IMR-90 (cell line): Measurements from ENCODE around the gene CDNF. TPM values are rescaled to one million over a fixed set of nuclear protein-coding genes. Genes with fewer than 3 reads are reported as not detected.

ENCODE experiments used
- ATAC-seq: fragments of 200-7000 bp; cut with Tn5 transposase; 2 replicates; pipeline ENCODE4 v1.9.1; 2020; ENCODE audit warnings: low read depth, mild to moderate bottlenecking, moderate library complexity
- BruUV-seq: library from RNA; stranded (reverse); fragments of 400-500 nt; replicated peaks from 2 replicates; lab custom pipeline; 2021; lab: Mats Ljungman, UMichigan
- CTCF ChIA-PET: fragments of 300-600 bp; formaldehyde crosslinking; extraction: SDS; loops from one replicate; lab custom pipeline; 2021; ENCODE audit warnings: antibody characterized with exemption; lab: Yijun Ruan, JAX
- POLR2A ChIA-PET: fragments of 300-600 bp; sonication (Branson Sonifier 250); formaldehyde crosslinking; loops from one replicate; lab custom pipeline; 2022; ENCODE audit warnings: antibody characterized with exemption; ENCODE audit not compliant: unreplicated experiment; lab: Charles Lee
- DNase-seq: peaks from one replicate; pipeline ENCODE4 v3.0.0; 2013
- H2AFZ ChIP-seq: replicated peaks from 2 replicates; pipeline ENCODE3; 2013; ENCODE audit warnings: low read length, mild to moderate bottlenecking; ENCODE audit not compliant: poor library complexity
- H2AK5ac ChIP-seq: 2 replicates; pipeline ENCODE4 v1.6.1; 2013; ENCODE audit warnings: low read depth, low read length, inconsistent platforms
- H2AK9ac ChIP-seq: replicated peaks from 2 replicates; pipeline ENCODE3; 2013; ENCODE audit warnings: mild to moderate bottlenecking, low read depth, low read length, moderate library complexity; ENCODE audit not compliant: poor library complexity
- H2BK120ac ChIP-seq: 2 replicates; pipeline ENCODE4 v1.6.1; 2013; ENCODE audit warnings: low read depth, low read length, inconsistent platforms
- H2BK15ac ChIP-seq: 3 replicates; pipeline ENCODE4 v1.6.1; 2013; ENCODE audit warnings: low read depth, low read length, inconsistent platforms
- H2BK20ac ChIP-seq: 2 replicates; pipeline ENCODE4 v1.6.1; 2013; ENCODE audit warnings: low read depth, mild to moderate bottlenecking, inconsistent platforms, low read length, moderate library complexity
- H2BK5ac ChIP-seq: 2 replicates; pipeline ENCODE4 v1.6.1; 2013; ENCODE audit warnings: mild to moderate bottlenecking, low read depth, low read length, inconsistent platforms; ENCODE audit not compliant: poor library complexity, severe bottlenecking
- H3K14ac ChIP-seq: replicated peaks from 2 replicates; pipeline ENCODE4 v1.6.1; 2013; ENCODE audit warnings: low read depth, low read length, inconsistent platforms
- H3K18ac ChIP-seq: 2 replicates; pipeline ENCODE4 v1.6.1; 2013; ENCODE audit warnings: low read depth, low read length, control low read depth
- H3K23ac ChIP-seq: 2 replicates; pipeline ENCODE4 v1.6.1; 2013; ENCODE audit warnings: low read depth, low read length, inconsistent platforms
- H3K27ac ChIP-seq: 2 replicates; pipeline ENCODE4 v1.5.1; 2013; ENCODE audit warnings: mild to moderate bottlenecking, control low read depth, low read length; ENCODE audit not compliant: insufficient read depth
- H3K27me3 ChIP-seq: 2 replicates; pipeline ENCODE4 v1.6.1; 2013; ENCODE audit warnings: low read length; ENCODE audit not compliant: control insufficient read depth, insufficient read depth
- H3K36me3 ChIP-seq: 2 replicates; pipeline ENCODE4 v1.6.1; 2013; ENCODE audit warnings: low read length, mixed read lengths; ENCODE audit not compliant: control insufficient read depth, insufficient read depth
- H3K4ac ChIP-seq: 2 replicates; pipeline ENCODE4 v1.6.1; 2013; ENCODE audit warnings: low read depth, low read length, inconsistent platforms
- H3K4me1 ChIP-seq: 2 replicates; pipeline ENCODE4 v1.6.1; 2013; ENCODE audit warnings: low read length, mixed read lengths; ENCODE audit not compliant: control insufficient read depth, insufficient read depth
- H3K4me2 ChIP-seq: 2 replicates; pipeline ENCODE4 v1.6.1; 2013; ENCODE audit warnings: low read depth, mild to moderate bottlenecking, control low read depth, low read length, moderate library complexity
- H3K4me3 ChIP-seq: 2 replicates; pipeline ENCODE4 v1.5.1; 2013; ENCODE audit warnings: low read depth, mild to moderate bottlenecking, control low read depth, low read length, moderate library complexity; ENCODE audit not compliant: insufficient read depth
- H3K56ac ChIP-seq: 2 replicates; pipeline ENCODE4 v1.6.1; 2013; ENCODE audit warnings: low read length, inconsistent platforms; ENCODE audit not compliant: insufficient read depth; ENCODE audit errors: extremely low read depth
- H3K79me1 ChIP-seq, 2 experiments: 2 replicates each; pipeline ENCODE4 v1.6.1; 2013; ENCODE audit warnings: low read length in 2 of 2, inconsistent platforms in 1 of 2, low read depth in 1 of 2
- H3K9ac ChIP-seq: 2 replicates; pipeline ENCODE4 v1.6.1; 2013; ENCODE audit warnings: low read depth, low read length, control low read depth
- H3K9me1 ChIP-seq: 2 replicates; pipeline ENCODE4 v1.6.1; 2013; ENCODE audit warnings: low read length, inconsistent platforms; ENCODE audit not compliant: insufficient read depth
- H3K9me3 ChIP-seq: 2 replicates; pipeline ENCODE4 v1.6.1; 2013; ENCODE audit warnings: low read length; ENCODE audit not compliant: control insufficient read depth, insufficient read depth
- H4K20me1 ChIP-seq: 2 replicates; pipeline ENCODE4 v1.6.1; 2013; ENCODE audit warnings: low read length, inconsistent platforms; ENCODE audit not compliant: insufficient read depth
- H4K5ac ChIP-seq: 2 replicates; pipeline ENCODE4 v1.6.1; 2013; ENCODE audit warnings: mild to moderate bottlenecking, low read depth, low read length, control low read depth
- H4K8ac ChIP-seq, 2 experiments: 2 replicates each; pipeline ENCODE4 v1.6.1; 2013; ENCODE audit warnings: low read depth in 2 of 2, low read length in 2 of 2, control low read depth in 1 of 2, inconsistent platforms in 1 of 2
- H4K91ac ChIP-seq: 2 replicates; pipeline ENCODE4 v1.6.1; 2013; ENCODE audit warnings: low read depth, low read length, inconsistent platforms; ENCODE audit not compliant: insufficient read depth
- BHLHE40 ChIP-seq: fragments of 150-350 bp; IDR thresholded peaks from 2 replicates; pipeline ENCODE4 v1.6.1; 2016; ENCODE audit warnings: mild to moderate bottlenecking, low read depth, low read length
- CEBPB ChIP-seq: IDR thresholded peaks from 2 replicates; pipeline ENCODE4 v1.6.1; 2012; ENCODE audit warnings: low read depth, low read length, improper control_type of control experiment
- CHD1 ChIP-seq: IDR thresholded peaks from 2 replicates; pipeline ENCODE4 v1.6.1; 2012; ENCODE audit warnings: low read depth, low read length, improper control_type of control experiment
- CTCF ChIP-seq: conservative IDR thresholded peaks from 2 replicates; pipeline ENCODE4 v1.5.1; 2012; ENCODE audit warnings: mild to moderate bottlenecking, low read depth, low read length, improper control_type of control experiment
- ELK1 ChIP-seq: fragments of 150-350 bp; IDR thresholded peaks from 2 replicates; pipeline ENCODE4 v1.6.1; 2016; ENCODE audit warnings: low read depth, mild to moderate bottlenecking, low read length, moderate library complexity, borderline replicate concordance
- FOS ChIP-seq: fragments of 150-350 bp; IDR thresholded peaks from 2 replicates; pipeline ENCODE4 v1.6.1; 2016; ENCODE audit warnings: low read depth, low read length
- MAFK ChIP-seq: IDR thresholded peaks from 2 replicates; pipeline ENCODE4 v1.6.1; 2012; ENCODE audit warnings: low read depth, low read length, improper control_type of control experiment
- MAZ ChIP-seq: IDR thresholded peaks from 2 replicates; pipeline ENCODE4 v1.6.1; 2012; ENCODE audit warnings: low read depth, mild to moderate bottlenecking, low read length, improper control_type of control experiment, moderate library complexity, borderline replicate concordance
- MXI1 ChIP-seq: IDR thresholded peaks from 2 replicates; pipeline ENCODE4 v1.6.1; 2012; ENCODE audit warnings: low read depth, mild to moderate bottlenecking, low read length, moderate library complexity, borderline replicate concordance
- NFE2L2 ChIP-seq: fragments of 150-350 bp; IDR thresholded peaks from 2 replicates; pipeline ENCODE4 v1.6.1; 2016; ENCODE audit warnings: low read depth, mild to moderate bottlenecking, low read length
- POLR2A ChIP-seq: IDR thresholded peaks from 2 replicates; pipeline ENCODE4 v1.6.1; 2012; ENCODE audit warnings: mild to moderate bottlenecking, low read depth, low read length
- RAD21 ChIP-seq: IDR thresholded peaks from 2 replicates; pipeline ENCODE4 v1.6.1; 2012; ENCODE audit warnings: low read length, improper control_type of control experiment
- RCOR1 ChIP-seq: IDR thresholded peaks from 2 replicates; pipeline ENCODE4 v1.6.1; 2012; ENCODE audit warnings: mild to moderate bottlenecking, low read length, improper control_type of control experiment; ENCODE audit not compliant: insufficient replicate concordance
- RFX5 ChIP-seq: IDR thresholded peaks from 2 replicates; pipeline ENCODE4 v1.8.0; 2012; ENCODE audit warnings: low read depth, mild to moderate bottlenecking, low read length, moderate library complexity
- SMC3 ChIP-seq: fragments of 150-350 bp; IDR thresholded peaks from 2 replicates; pipeline ENCODE4 v1.6.1; 2016; ENCODE audit warnings: low read depth, mild to moderate bottlenecking, antibody characterized with exemption, low read length, moderate library complexity
- USF2 ChIP-seq: fragments of 150-350 bp; IDR thresholded peaks from 2 replicates; pipeline ENCODE4 v1.6.1; 2017; ENCODE audit warnings: mild to moderate bottlenecking, antibody characterized with exemption, low read length, low read depth
- WGBS, 2 experiments: methylation state at CpG; one replicate each; pipeline versions ENCODE4 v1.1.5 to v1.1.7; 2013; ENCODE audit warnings: missing lambda C conversion rate in 2 of 2; ENCODE audit not compliant: insufficient read length in 1 of 2; ENCODE audit errors: extremely low coverage in 2 of 2; 5-methylcytosine and 5-hydroxymethylcytosine counted together
- dilution Hi-C: fragments of 300-500 bp; cut with HindIII; formaldehyde crosslinking; loops from one replicate; pipeline ENCODE4 v1.14.3; 2018; ENCODE audit warnings: low sequenced_read_pairs; ENCODE audit not compliant: unreplicated experiment
- in situ Hi-C: fragments of 300-500 bp; cut with MboI; formaldehyde crosslinking; loops from 3 replicates; pipeline ENCODE4 v1.14.3; 2019; ENCODE audit warnings: low sequenced_read_pairs, inconsistent platforms, mixed read lengths
- intact Hi-C: fragments of 100-400 bp; cut with micrococcal nuclease; formaldehyde crosslinking; loops from 2 replicates; pipeline ENCODE4 v1.10.0; 2022
- polyA plus RNA-seq, 3 experiments: library from polyadenylated mRNA; depleted of rRNA; stranded (reverse); fragments of >200 nt; gene quantifications; 2 replicates each; pipeline ENCODE4 v1.2.3, GENCODE V29; 2012; ENCODE audit warnings: low replicate concordance in 1 of 3
- total RNA-seq: library from RNA; depleted of rRNA; stranded (reverse); fragments of >200 nt; gene quantifications from 2 replicates; pipeline ENCODE4 v1.2.3, GENCODE V29; 2012

Gene CDNF
- total and polyA plus RNA-seq, 2 of the 4 experiments (the other 2 are of a cell fraction) = 0.72 to 1.3 TPM

GRCh38 chr10:14801723-14802122, 36.1 kb downstream of the CDNF start:
- Histone ChIP-seq H3K9me1 (no peaks in the 10 kb centered on the region), H3K9me3 (no peaks in the 10 kb centered on the region), H3K18ac (no peak overlapping the region), H3K23ac (no peak overlapping the region), H3K4me1 (no peaks in the 10 kb centered on the region), H2AFZ (no peak overlapping the region), H3K79me1 (no peaks in the 10 kb centered on the region), H2AK9ac (no peak overlapping the region), H3K4me3 (no peak overlapping the region), H3K9ac (no peak overlapping the region), H4K8ac (no peak overlapping the region), H3K27me3 (peaks cover 18% of the 10 kb centered on the region), H2BK120ac (no peak overlapping the region), H3K27ac (no peak overlapping the region), H3K4me2 (no peak overlapping the region), H4K20me1 (no peaks in the 10 kb centered on the region), H3K4ac (no peak overlapping the region), H4K91ac (no peak overlapping the region), H4K5ac (no peak overlapping the region), H2AK5ac (no peak overlapping the region), H3K56ac (no peak overlapping the region), H3K36me3 (no peaks in the 10 kb centered on the region), H3K14ac (no peak overlapping the region), H2BK5ac (no peak overlapping the region), H2BK20ac (no peak overlapping the region), H2BK15ac (no peak overlapping the region)
- ATAC-seq (no peak), DNase-seq (no peak)
- 59% methylated on average over 5 of the region's 5 CpGs; no CpG with 5 or more reads in 1 of the 2 experiments for WGBS, 2 experiments
- POLR2A ChIA-PET = no interaction called here
- TF ChIP-seq MXI1 = no peak
- TF ChIP-seq RAD21 = no peak
- TF ChIP-seq NFE2L2 = no peak
- no peak for TF ChIP-seq MAZ
- no peak for TF ChIP-seq POLR2A
- TF ChIP-seq ELK1 = no peak
- no peak for TF ChIP-seq FOS
- no peak for TF ChIP-seq CTCF
- TF ChIP-seq RFX5 = no peak
- no peak for TF ChIP-seq SMC3
- TF ChIP-seq CHD1 = no peak
- TF ChIP-seq USF2 = no peak
- TF ChIP-seq RCOR1 = no peak
- no peak for TF ChIP-seq CEBPB
- TF ChIP-seq BHLHE40 = no peak
- no peak for TF ChIP-seq MAFK
- no TSS peak for BruUV-seq
- in situ Hi-C loops (loop anchor here (25.0 kb wide), 1 partner anchor 614 kb away; no protein-coding TSS in a partner anchor), intact Hi-C loops (no loop called here), dilution Hi-C loops (no loop called here)
- CTCF ChIA-PET = interaction anchor here (0.6 kb wide), 1 partner anchor 1164 kb away, joined by 3 read pairs; no protein-coding TSS in a partner anchor
